AG04450 (cell line): Measurements from ENCODE around the gene ZNF727. TPM values are rescaled to one million over a fixed set of nuclear protein-coding genes. Genes with fewer than 3 reads are reported as not detected.
"Not testable (repeated sequence)": the region's sequence is repeated elsewhere in the genome, so short reads cannot be mapped to it uniquely, and the experiment has no call there.

Experiments used
- CTCF ChIA-PET: fragments of 300-600, 350-600 bp; formaldehyde crosslinking; extraction: SDS; loops from one replicate; lab custom pipeline; 2022; ENCODE audit warnings: antibody characterized with exemption, inconsistent platforms; lab: Charles Lee
- POLR2A ChIA-PET: fragments of 350-600 bp; formaldehyde crosslinking; extraction: SDS; loops from one replicate; lab custom pipeline; 2021; ENCODE audit warnings: antibody characterized with exemption, inconsistent platforms; lab: Yijun Ruan, JAX
- DNase-seq: peaks from one replicate; pipeline ENCODE4 v3.0.0-alpha.2; 2011; ENCODE audit warnings: low read depth, low spot score
- H3K27ac ChIP-seq: one replicate; pipeline ENCODE4 v1.5.1; 2012; ENCODE audit warnings: low read depth, low read length, control low read depth
- H3K27me3 ChIP-seq: one replicate; pipeline ENCODE4 v1.6.0; 2012; ENCODE audit warnings: low read length; ENCODE audit not compliant: control insufficient read depth, insufficient read depth
- H3K4me3 ChIP-seq: 2 replicates; pipeline ENCODE4 v1.5.1; 2011; ENCODE audit warnings: mild to moderate bottlenecking, low read depth, low read length, control low read depth
- H3K9me3 ChIP-seq: 2 replicates; pipeline ENCODE4 v1.5.1; 2012; ENCODE audit warnings: low read length; ENCODE audit not compliant: control insufficient read depth, insufficient read depth
- CTCF ChIP-seq: IDR thresholded peaks from 2 replicates; pipeline ENCODE4 v1.5.1; 2011; ENCODE audit warnings: low read depth, low read length, control low read depth, inconsistent platforms
- polyA plus RNA-seq: library from polyadenylated mRNA; depleted of rRNA; stranded (reverse); fragments of >200 nt; gene quantifications from 2 replicates; pipeline ENCODE4 v1.2.3, GENCODE V29; 2011; rRNA removed

ZNF727 gene
- polyA plus RNA-seq, 1 experiment, result not detected

GRCh38 chr7:64046041-64046389, 781 bp downstream of the ZNF727 start:
- Histone ChIP-seq H3K27me3 (no peaks in the 10 kb centered on the region), H3K9me3 (peaks cover 48% of the 10 kb centered on the region), H3K27ac (no peak overlapping the region), H3K4me3 (no peak overlapping the region)
- no peak for TF ChIP-seq CTCF
- ChIA-PET CTCF (no interaction called here), POLR2A (no interaction called here)
- DNase-seq, result no peak

GRCh38 chr7:64077837-64078698, 32.8 kb downstream of the ZNF727 start:
- CTCF ChIA-PET, H3K4me3 ChIP-seq, DNase-seq, H3K27ac ChIP-seq, POLR2A ChIA-PET, H3K27me3 ChIP-seq: not testable (repeated sequence)
- H3K9me3 ChIP-seq, result peaks cover 28% of the 10 kb centered on the region

- H3K4me3 ChIP-seq, result no peak overlapping the region
- H3K27ac ChIP-seq, result no peak overlapping the region
- no peak for TF ChIP-seq CTCF
- DNase-seq, result no peak
- no peaks in the 10 kb centered on the region for H3K27me3 ChIP-seq
- ChIA-PET CTCF (no interaction called here), POLR2A (no interaction called here)
- peaks cover 33% of the 10 kb centered on the region for H3K9me3 ChIP-seq
Measured at GRCh38 chr7:64078699-64078994, 33.4 kb downstream of the ZNF727 start.

- CTCF ChIA-PET, result no interaction called here
- DNase-seq, result no peak
- POLR2A ChIA-PET, result no interaction called here
- Histone ChIP-seq H3K27ac (no peak overlapping the region), H3K27me3 (no peaks in the 10 kb centered on the region), H3K4me3 (no peak overlapping the region), H3K9me3 (peaks cover 54% of the 10 kb centered on the region)
- no peak for TF ChIP-seq CTCF
Measured at GRCh38 chr7:64087501-64087900, 42.3 kb downstream of the ZNF727 start.

GRCh38 chr7:64088863-64089262, 43.6 kb downstream of the ZNF727 start:
- H3K27me3 ChIP-seq, POLR2A ChIA-PET, CTCF ChIA-PET, DNase-seq, H3K27ac ChIP-seq, H3K4me3 ChIP-seq: not testable (repeated sequence)
- H3K9me3 ChIP-seq, result peaks cover 48% of the 10 kb centered on the region

Other genes starting within 250 kb of the ZNF727 start
- gene ZNF722, start 46.6 kb upstream of the ZNF727 start, polyA plus RNA-seq, result not detected in 2 replicates
- not detected in 2 replicates for gene ZNF735, start 161.8 kb downstream of the ZNF727 start, polyA plus RNA-seq
- not detected in 2 replicates for gene ZNF679, start 183.0 kb downstream of the ZNF727 start, polyA plus RNA-seq